GM18951 (cell line): ENCODE measurements around the gene IFT20.

Experiments used
- POLR2A ChIP-seq: IDR thresholded peaks from 4 replicates; pipeline ENCODE4 v1.6.1; 2011; ENCODE audit warnings: mild to moderate bottlenecking; ENCODE audit not compliant: insufficient read length, insufficient read depth; ENCODE audit errors: extremely low read depth
- in situ Hi-C: fragments of 300-500 bp; cut with MboI; formaldehyde crosslinking; loops from one replicate; pipeline ENCODE4 v1.12.0; 2022; ENCODE audit warnings: low sequenced_read_pairs, mixed read lengths, inconsistent platforms; ENCODE audit not compliant: unreplicated experiment

Gene IFT20

GRCh38 chr17:28335201-28335958, at the start of gene IFT20, which contains the start of gene TNFAIP1:
Gene IFT20 (minus strand): TSS chr17:28335472. CDS start chr17:28331985, 3,487 bp downstream.
Gene TNFAIP1 (plus strand): TSS chr17:28335761. CDS start chr17:28339522, 3,761 bp downstream.
- peak; percentile 92 for TF ChIP-seq POLR2A
- in situ Hi-C loops: loop anchor here (10.0 kb wide), 1 partner anchor 291 kb away; the partner anchor contains the start of gene NLK

GRCh38 chr17:28385037-28385400, 49.7 kb upstream of the IFT20 start:
- in situ Hi-C loops: no loop called here
- TF ChIP-seq POLR2A: no peak

GRCh38 chr17:28384281-28385036, 49.2 kb upstream of the IFT20 start:
- in situ Hi-C loops: no loop called here
- TF ChIP-seq POLR2A: peak; percentile 68

GRCh38 chr17:28381141-28381825, 46.0 kb upstream of the IFT20 start:
- in situ Hi-C loops: no loop called here
- TF ChIP-seq POLR2A: no peak

- no peak for TF ChIP-seq POLR2A
- in situ Hi-C loops: no loop called here
Observed at GRCh38 chr17:28379814-28380801, 44.8 kb upstream of the IFT20 start.

- in situ Hi-C loops: no loop called here
- TF ChIP-seq POLR2A: no peak
Observed at GRCh38 chr17:28372945-28373274, 37.6 kb upstream of the IFT20 start.

GRCh38 chr17:28372203-28372944, 37.1 kb upstream of the IFT20 start:
- TF ChIP-seq POLR2A: no peak
- in situ Hi-C loops: no loop called here

- in situ Hi-C loops: no loop called here
- TF ChIP-seq POLR2A: peak; percentile 47
Observed at GRCh38 chr17:28371245-28372202, 36.3 kb upstream of the IFT20 start, which contains the start of gene SARM1. Gene SARM1 (plus strand): TSS chr17:28371694. CDS start chr17:28372033, 339 bp downstream.

GRCh38 chr17:28370744-28371103, 35.5 kb upstream of the IFT20 start:
- TF ChIP-seq POLR2A: no peak
- in situ Hi-C loops: no loop called here

- no peak for TF ChIP-seq POLR2A
- in situ Hi-C loops: no loop called here
Observed at GRCh38 chr17:28370035-28370743, 34.9 kb upstream of the IFT20 start, which contains the start of gene VTN. Gene VTN (minus strand): TSS chr17:28370307. CDS start chr17:28370203, 104 bp downstream.
